H9 (cell line): Measurements from ENCODE around the gene HEATR9. TPM values are rescaled to one million over a fixed set of nuclear protein-coding genes. Genes with fewer than 3 reads are reported as not detected.

Experiments used
- DNase-seq: peaks from one replicate; pipeline ENCODE4 v3.0.0-alpha.2; 2017
- H2AFZ ChIP-seq: one replicate; pipeline ENCODE4 v1.6.1; 2013; ENCODE audit warnings: mild to moderate bottlenecking, low read length, control low read depth, moderate library complexity
- H2AK5ac ChIP-seq: 2 replicates; pipeline ENCODE4 v1.6.1; 2013; ENCODE audit warnings: low read length, control low read depth, mixed read lengths; ENCODE audit not compliant: insufficient read length
- H2BK120ac ChIP-seq: one replicate; pipeline ENCODE4 v1.6.1; 2013; ENCODE audit warnings: low read depth, mild to moderate bottlenecking, low read length, control low read depth, inconsistent platforms; ENCODE audit not compliant: poor library complexity, severe bottlenecking
- H2BK12ac ChIP-seq: 2 replicates; pipeline ENCODE4 v1.6.1; 2013; ENCODE audit warnings: low read length, control low read depth, mixed read lengths, low read depth; ENCODE audit not compliant: insufficient read length
- H2BK15ac ChIP-seq: 2 replicates; pipeline ENCODE4 v1.6.1; 2013; ENCODE audit warnings: low read depth, low read length, control low read depth
- H2BK20ac ChIP-seq: one replicate; pipeline ENCODE4 v1.6.1; 2013; ENCODE audit warnings: low read depth, mild to moderate bottlenecking, low read length, control low read depth, inconsistent platforms; ENCODE audit not compliant: poor library complexity, severe bottlenecking
- H2BK5ac ChIP-seq: 2 replicates; pipeline ENCODE4 v1.6.1; 2013; ENCODE audit warnings: low read length, control low read depth, mixed read lengths; ENCODE audit not compliant: insufficient read length
- H3K14ac ChIP-seq: 2 replicates; pipeline ENCODE4 v1.6.1; 2013; ENCODE audit warnings: low read length, control low read depth; ENCODE audit not compliant: insufficient read depth
- H3K18ac ChIP-seq: 2 replicates; pipeline ENCODE4 v1.6.1; 2013; ENCODE audit warnings: low read depth, mild to moderate bottlenecking, mixed read lengths, low read length, control low read depth; ENCODE audit not compliant: insufficient read length
- H3K23ac ChIP-seq: 2 replicates; pipeline ENCODE4 v1.6.1; 2013; ENCODE audit warnings: low read length, control low read depth, mixed read lengths, low read depth; ENCODE audit not compliant: insufficient read length
- H3K23me2 ChIP-seq: 2 replicates; pipeline ENCODE4 v1.6.1; 2013; ENCODE audit warnings: low read depth, mild to moderate bottlenecking, mixed read lengths, low read length, control low read depth; ENCODE audit not compliant: insufficient read length, poor library complexity, severe bottlenecking
- H3K27ac ChIP-seq: 2 replicates; pipeline ENCODE4 v1.5.1; 2013; ENCODE audit warnings: low read length, control low read depth, mixed read lengths, low read depth; ENCODE audit not compliant: insufficient read length
- H3K27me3 ChIP-seq: 2 replicates; pipeline ENCODE4 v1.6.1; 2013; ENCODE audit warnings: low read length, control low read depth, inconsistent platforms; ENCODE audit not compliant: insufficient read depth
- H3K4ac ChIP-seq: 2 replicates; pipeline ENCODE4 v1.6.1; 2013; ENCODE audit warnings: low read depth, mild to moderate bottlenecking, control low read depth, inconsistent platforms, low read length, moderate library complexity
- H3K4me1 ChIP-seq: 2 replicates; pipeline ENCODE4 v1.6.1; 2013; ENCODE audit warnings: low read length, control low read depth, inconsistent platforms; ENCODE audit not compliant: insufficient read depth
- H3K4me2 ChIP-seq: 2 replicates; pipeline ENCODE4 v1.6.1; 2013; ENCODE audit warnings: low read length, control low read depth, mixed read lengths; ENCODE audit not compliant: insufficient read length, insufficient read depth
- H3K56ac ChIP-seq: 2 replicates; pipeline ENCODE4 v1.6.1; 2013; ENCODE audit warnings: low read depth, mild to moderate bottlenecking, mixed read lengths, low read length, control low read depth; ENCODE audit not compliant: insufficient read length
- H3K79me1 ChIP-seq: 2 replicates; pipeline ENCODE4 v1.6.1; 2013; ENCODE audit warnings: low read depth, mild to moderate bottlenecking, moderate library complexity, low read length, control low read depth, inconsistent platforms; ENCODE audit not compliant: insufficient read depth, poor library complexity, severe bottlenecking
- H3K79me2 ChIP-seq: 2 replicates; pipeline ENCODE4 v1.6.1; 2013; ENCODE audit warnings: low read length, control low read depth, inconsistent platforms; ENCODE audit not compliant: insufficient read depth
- H3K9ac ChIP-seq: 2 replicates; pipeline ENCODE4 v1.6.1; 2013; ENCODE audit warnings: low read length, control low read depth, mixed read lengths; ENCODE audit not compliant: insufficient read length; ENCODE audit errors: extremely low read depth
- H3K9me3 ChIP-seq: one replicate; pipeline ENCODE4 v1.6.1; 2013; ENCODE audit warnings: low read depth, low read length, inconsistent platforms; ENCODE audit not compliant: control insufficient read depth
- H3T11ph ChIP-seq: one replicate; pipeline ENCODE4 v1.6.1; 2013; ENCODE audit warnings: mild to moderate bottlenecking, low read length, control low read depth, inconsistent platforms
- H4K20me1 ChIP-seq: one replicate; pipeline ENCODE4 v1.6.1; 2013; ENCODE audit not compliant: control insufficient read depth, insufficient read length, insufficient read depth
- H4K5ac ChIP-seq: 2 replicates; pipeline ENCODE4 v1.6.1; 2013; ENCODE audit warnings: low read depth, mild to moderate bottlenecking, mixed read lengths, low read length, control low read depth; ENCODE audit not compliant: insufficient read length
- H4K8ac ChIP-seq: replicated peaks from 2 replicates; pipeline ENCODE4 v1.6.1; 2013; ENCODE audit warnings: low read length, control low read depth, mixed read lengths, low read depth; ENCODE audit not compliant: insufficient read length
- H4K91ac ChIP-seq: 2 replicates; pipeline ENCODE4 v1.6.1; 2013; ENCODE audit warnings: low read depth, mild to moderate bottlenecking, moderate library complexity, mixed read lengths, low read length, control low read depth; ENCODE audit not compliant: insufficient read length
- H3K27ac Mint-ChIP-seq, 3 experiments: 2 replicates in 2 of 3; 3 replicates in 1 of 3; pipeline ENCODE4 v1.8.0; 2020 to 2021; ENCODE audit warnings: mixed read lengths in 3 of 3, mild to moderate bottlenecking in 1 of 3, moderate library complexity in 1 of 3
- H3K27me3 Mint-ChIP-seq: 2 replicates; pipeline ENCODE4 v1.8.0; 2021; ENCODE audit warnings: low read depth, mild to moderate bottlenecking, moderate library complexity, mixed read lengths
- H3K36me3 Mint-ChIP-seq, 3 experiments: 2 replicates in 2 of 3; 3 replicates in 1 of 3; pipeline ENCODE4 v1.8.0; 2020 to 2021; ENCODE audit warnings: low read depth in 3 of 3, mixed read lengths in 3 of 3; ENCODE audit not compliant: insufficient read depth in 1 of 3
- H3K4me1 Mint-ChIP-seq, 2 experiments: 2 replicates each; pipeline ENCODE4 v1.8.0; 2020; ENCODE audit warnings: mixed read lengths in 2 of 2
- H3K4me3 Mint-ChIP-seq, 2 experiments: 2 replicates in 1 of 2; 3 replicates in 1 of 2; pipeline ENCODE4 v1.8.0; 2020 to 2021; ENCODE audit warnings: mild to moderate bottlenecking in 2 of 2, mixed read lengths in 2 of 2, moderate library complexity in 1 of 2
- H3K9me3 Mint-ChIP-seq, 2 experiments: 2 replicates in 1 of 2; 3 replicates in 1 of 2; pipeline ENCODE4 v1.8.0; 2020; ENCODE audit warnings: mild to moderate bottlenecking in 2 of 2, mixed read lengths in 2 of 2, moderate library complexity in 1 of 2
- CTCF ChIP-seq: fragments of 200-600 bp; sonication (generic); conservative IDR thresholded peaks from 3 replicates; pipeline ENCODE4 v1.8.0; 2021; ENCODE audit warnings: antibody characterized with exemption, mild to moderate bottlenecking
- WGBS: extraction: QIAGEN DNeasy Blood & Tissue Kit; methylation state at CpG from one replicate; pipeline ENCODE4 v1.1.7; 2013; ENCODE audit warnings: missing lambda C conversion rate, low lambda C conversion rate, mixed read lengths; ENCODE audit not compliant: insufficient read length; ENCODE audit errors: extremely low coverage; 5-methylcytosine and 5-hydroxymethylcytosine counted together
- long read RNA-seq: library from polyadenylated mRNA; unstranded; transcript quantifications from one replicate; pipeline ENCODE4 v2.0.0, GENCODE V29; 2020
- total RNA-seq: library from RNA; stranded (reverse); gene quantifications from 2 replicates; pipeline ENCODE4 v1.2.1, GENCODE V29; 2021

Gene HEATR9
- not detected in 2 replicates for total RNA-seq
- long read RNA-seq: 0 reads

GRCh38 chr17:35868737-35869136 is at the start of gene HEATR9:
TSS of gene HEATR9 (minus strand) at chr17:35868891. CDS start at chr17:35868742, 149 bp downstream.
- Histone ChIP-seq H3K27ac (no peak within 1 kb of the TSS), H3K18ac (no peak within 1 kb of the TSS), H3K4me2 (no peak within 1 kb of the TSS), H2AK5ac (no peak within 1 kb of the TSS), H4K91ac (no peak within 1 kb of the TSS), H3K9me3 (no peaks in the 10 kb centered on the region), H3K79me1 (no peaks in the 10 kb centered on the region), H2BK15ac (no peak within 1 kb of the TSS), H3K56ac (no peak within 1 kb of the TSS), H4K20me1 (no peaks in the 10 kb centered on the region), H3K9ac (no peak within 1 kb of the TSS), H3K4ac (no peak within 1 kb of the TSS), H2BK120ac (no peak within 1 kb of the TSS), H4K5ac (no peak within 1 kb of the TSS), H3K79me2 (no peaks in the 10 kb centered on the region), H3K27me3 (no peaks in the 10 kb centered on the region), H2BK5ac (no peak within 1 kb of the TSS), H3K14ac (no peak within 1 kb of the TSS), H3K4me1 (no peaks in the 10 kb centered on the region), H2BK12ac (no peak within 1 kb of the TSS), H3K23me2 (no peaks in the 10 kb centered on the region), H2BK20ac (no peak within 1 kb of the TSS), H3T11ph (no peak within 1 kb of the TSS), H3K23ac (no peak within 1 kb of the TSS), H2AFZ (no peak within 1 kb of the TSS), H4K8ac (no peak within 1 kb of the TSS)
- WGBS: no CpG with 5 or more reads among the region's 3 CpGs
- Mint-ChIP-seq H3K4me3 (no peak within 1 kb of the TSS; a peak in 1 of 5 replicates), H3K27ac (peak within 1 kb of the TSS in 1 of 3 experiments; percentile 8; a peak in 1 of 7 replicates), H3K27me3 (no peaks in the 10 kb centered on the region; the same call in 1 of the 2 replicates), H3K9me3 (no peaks in the 10 kb centered on the region), H3K4me1 (peaks cover 5 to 8% of the 10 kb centered on the region in 2 experiments; a peak in 3 of 4 replicates), H3K36me3 (no peaks in the 10 kb centered on the region; a peak in 1 of 7 replicates)
- no peak for TF ChIP-seq CTCF
- no peak for DNase-seq
